ENCODE results near the gene CMKLR1.

CMKLR1 gene

DNA sequence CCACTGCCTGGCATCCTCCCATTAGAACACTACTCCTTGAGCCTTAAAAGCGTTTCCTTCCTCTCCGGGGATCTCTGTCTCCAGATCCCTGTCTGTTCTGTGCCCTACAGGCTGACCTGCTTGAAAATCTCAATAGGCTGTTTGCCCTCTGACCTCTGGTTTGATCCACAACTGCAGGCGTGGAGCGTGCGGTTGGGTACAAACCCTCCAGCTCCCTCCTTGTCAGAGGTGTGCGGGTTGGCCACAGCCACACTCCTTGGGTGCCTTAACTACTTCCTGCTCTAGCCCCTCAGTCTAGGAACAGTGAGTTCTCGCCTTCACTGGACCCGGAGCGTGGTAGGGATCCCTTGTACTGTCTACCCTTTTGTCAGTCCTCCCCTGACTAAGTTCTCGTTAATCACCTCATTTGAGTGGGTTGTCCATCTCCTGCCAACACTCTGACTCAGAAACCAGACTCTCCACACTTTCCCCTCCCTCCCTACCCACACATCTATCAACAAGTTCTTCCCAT is 33.1 kb downstream of the CMKLR1 start:
- Histone ChIP-seq H3K4me2 (ENCODE audit: low read length) (no peak overlapping the region), H3K9me2 (ENCODE audit: low read depth, low read length) (no peaks in the 10 kb centered on the region), H2AFZ (ENCODE audit: low read length) (no peak overlapping the region), H3K27ac (ENCODE audit: low read depth, low read length, poor library complexity, severe bottlenecking) (no peak overlapping the region), H3F3A (ENCODE audit: insufficient read depth, low read length) (no peaks in the 10 kb centered on the region), H3K9ac (ENCODE audit: low read length) (no peak overlapping the region), H3K27me3 (ENCODE audit: insufficient read depth, low read length) (no peaks in the 10 kb centered on the region), H3K9me3 (ENCODE audit: low read length) (no peaks in the 10 kb centered on the region), H3K36me3 (ENCODE audit: insufficient read depth, low read length) (no peaks in the 10 kb centered on the region), H3K79me2 (ENCODE audit: insufficient read depth, low read length) (no peaks in the 10 kb centered on the region), H3K4me3 (ENCODE audit: low read depth, low read length, poor library complexity, severe bottlenecking) (no peak overlapping the region), H3K4me1 (ENCODE audit: insufficient read depth, low read length, severe bottlenecking) (no peaks in the 10 kb centered on the region), H4K20me1 (ENCODE audit: insufficient read depth, low read length) (no peaks in the 10 kb centered on the region)
- TF ChIP-seq, protein P1, sequence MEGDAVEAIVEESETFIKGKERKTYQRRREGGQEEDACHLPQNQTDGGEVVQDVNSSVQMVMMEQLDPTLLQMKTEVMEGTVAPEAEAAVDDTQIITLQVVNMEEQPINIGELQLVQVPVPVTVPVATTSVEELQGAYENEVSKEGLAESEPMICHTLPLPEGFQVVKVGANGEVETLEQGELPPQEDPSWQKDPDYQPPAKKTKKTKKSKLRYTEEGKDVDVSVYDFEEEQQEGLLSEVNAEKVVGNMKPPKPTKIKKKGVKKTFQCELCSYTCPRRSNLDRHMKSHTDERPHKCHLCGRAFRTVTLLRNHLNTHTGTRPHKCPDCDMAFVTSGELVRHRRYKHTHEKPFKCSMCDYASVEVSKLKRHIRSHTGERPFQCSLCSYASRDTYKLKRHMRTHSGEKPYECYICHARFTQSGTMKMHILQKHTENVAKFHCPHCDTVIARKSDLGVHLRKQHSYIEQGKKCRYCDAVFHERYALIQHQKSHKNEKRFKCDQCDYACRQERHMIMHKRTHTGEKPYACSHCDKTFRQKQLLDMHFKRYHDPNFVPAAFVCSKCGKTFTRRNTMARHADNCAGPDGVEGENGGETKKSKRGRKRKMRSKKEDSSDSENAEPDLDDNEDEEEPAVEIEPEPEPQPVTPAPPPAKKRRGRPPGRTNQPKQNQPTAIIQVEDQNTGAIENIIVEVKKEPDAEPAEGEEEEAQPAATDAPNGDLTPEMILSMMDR (IDR thresholded peaks at IDR 0.05; ENCODE audit: low read length), result no peak
- no peak for TF ChIP-seq EZH2 (IDR thresholded peaks at IDR 0.05; ENCODE audit: borderline replicate concordance, low read length)

DNA sequence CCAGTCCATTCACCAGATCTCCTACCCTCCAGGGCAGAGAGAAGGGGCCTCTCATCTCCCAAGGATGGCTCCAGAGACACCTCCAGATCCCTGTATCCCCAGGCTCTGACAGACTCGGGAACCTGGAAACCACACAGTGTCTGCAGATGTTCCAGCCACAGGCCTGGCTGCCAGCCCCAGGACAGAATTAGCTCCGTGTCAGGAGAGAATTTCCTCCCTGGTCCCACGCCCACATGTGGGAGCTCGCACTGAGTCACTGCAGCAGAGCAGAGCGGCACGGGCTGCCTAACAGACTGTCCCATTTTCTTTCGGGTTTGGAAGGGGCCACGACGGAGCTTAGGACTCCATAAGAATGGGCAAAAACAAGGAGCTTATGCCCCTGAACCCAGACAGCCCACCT is 33.6 kb downstream of the CMKLR1 start:
- no peaks in the 10 kb centered on the region for H3K79me2 ChIP-seq (ENCODE audit: insufficient read depth, low read length)
- no peak overlapping the region for H3K4me3 ChIP-seq (ENCODE audit: low read depth, low read length, poor library complexity, severe bottlenecking)
- H3K27me3 ChIP-seq (ENCODE audit: insufficient read depth, low read length), result no peaks in the 10 kb centered on the region
- no peaks in the 10 kb centered on the region for H3F3A ChIP-seq (ENCODE audit: insufficient read depth, low read length)
- H3K9me2 ChIP-seq (ENCODE audit: low read depth, low read length), result no peaks in the 10 kb centered on the region
- H3K4me2 ChIP-seq (ENCODE audit: low read length), result no peak overlapping the region
- no peak for TF ChIP-seq EZH2 (IDR thresholded peaks at IDR 0.05; ENCODE audit: borderline replicate concordance, low read length)
- TF ChIP-seq, protein P1 (IDR thresholded peaks at IDR 0.05; ENCODE audit: low read length), result no peak
- H3K36me3 ChIP-seq (ENCODE audit: insufficient read depth, low read length), result no peaks in the 10 kb centered on the region
- H3K9ac ChIP-seq (ENCODE audit: low read length), result no peak overlapping the region
- no peaks in the 10 kb centered on the region for H3K9me3 ChIP-seq (ENCODE audit: low read length)
- H4K20me1 ChIP-seq (ENCODE audit: insufficient read depth, low read length), result no peaks in the 10 kb centered on the region
- no peak overlapping the region for H2AFZ ChIP-seq (ENCODE audit: low read length)
- no peaks in the 10 kb centered on the region for H3K4me1 ChIP-seq (ENCODE audit: insufficient read depth, low read length, severe bottlenecking)
- H3K27ac ChIP-seq (ENCODE audit: low read depth, low read length, poor library complexity, severe bottlenecking), result no peak overlapping the region

DNA sequence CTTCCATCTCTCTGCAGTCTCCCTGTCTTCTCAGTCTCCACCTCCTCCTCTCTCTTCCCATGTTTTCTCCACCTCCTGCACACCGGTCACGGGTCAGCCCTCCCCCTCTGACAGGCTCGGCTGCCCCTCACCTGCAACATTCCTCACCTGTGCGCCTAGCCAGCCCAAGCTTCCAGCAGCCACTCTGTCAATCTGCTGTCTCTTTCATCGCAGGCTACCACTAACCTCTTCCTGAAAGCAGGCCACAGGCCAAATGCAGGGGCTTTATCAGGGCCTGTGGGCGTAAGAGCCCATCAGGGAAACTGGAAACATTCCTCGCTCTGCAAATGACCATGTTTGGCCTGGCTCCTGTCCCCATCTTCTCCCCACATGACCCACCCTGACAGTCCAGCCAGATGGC is 34.5 kb downstream of the CMKLR1 start:
- H4K20me1 ChIP-seq (ENCODE audit: insufficient read depth, low read length), result no peaks in the 10 kb centered on the region
- H3K9ac ChIP-seq (ENCODE audit: low read length), result no peak overlapping the region
- H3K9me3 ChIP-seq (ENCODE audit: low read length), result no peaks in the 10 kb centered on the region
- no peaks in the 10 kb centered on the region for H3K36me3 ChIP-seq (ENCODE audit: insufficient read depth, low read length)
- TF ChIP-seq EZH2 (IDR thresholded peaks at IDR 0.05; ENCODE audit: borderline replicate concordance, low read length), result no peak
- TF ChIP-seq, protein P1 (IDR thresholded peaks at IDR 0.05; ENCODE audit: low read length), result no peak
- H2AFZ ChIP-seq (ENCODE audit: low read length), result no peak overlapping the region
- H3K27ac ChIP-seq (ENCODE audit: low read depth, low read length, poor library complexity, severe bottlenecking), result no peak overlapping the region
- H3K79me2 ChIP-seq (ENCODE audit: insufficient read depth, low read length), result no peaks in the 10 kb centered on the region
- no peaks in the 10 kb centered on the region for H3K4me1 ChIP-seq (ENCODE audit: insufficient read depth, low read length, severe bottlenecking)
- H3K4me2 ChIP-seq (ENCODE audit: low read length), result no peak overlapping the region
- no peaks in the 10 kb centered on the region for H3K27me3 ChIP-seq (ENCODE audit: insufficient read depth, low read length)
- H3K9me2 ChIP-seq (ENCODE audit: low read depth, low read length), result no peaks in the 10 kb centered on the region
- H3F3A ChIP-seq (ENCODE audit: insufficient read depth, low read length), result no peaks in the 10 kb centered on the region
- H3K4me3 ChIP-seq (ENCODE audit: low read depth, low read length, poor library complexity, severe bottlenecking), result no peak overlapping the region
